ENCODE measurements around the gene IGF2. TPM values are rescaled to one million over a fixed set of nuclear protein-coding genes. Genes with fewer than 3 reads are reported as not detected.

The IGF2 gene
- polyA plus RNA-seq (2012; ENCODE audit: insufficient read length, low read depth): 4,140 TPM

GRCh38 chr11:2139123-2139521 is at the start of gene IGF2:
Gene IGF2, minus strand, starts transcription at chr11:2139389. Its CDS starts 3,866 bp downstream, at chr11:2135523.
- TF ChIP-seq, protein P1, sequence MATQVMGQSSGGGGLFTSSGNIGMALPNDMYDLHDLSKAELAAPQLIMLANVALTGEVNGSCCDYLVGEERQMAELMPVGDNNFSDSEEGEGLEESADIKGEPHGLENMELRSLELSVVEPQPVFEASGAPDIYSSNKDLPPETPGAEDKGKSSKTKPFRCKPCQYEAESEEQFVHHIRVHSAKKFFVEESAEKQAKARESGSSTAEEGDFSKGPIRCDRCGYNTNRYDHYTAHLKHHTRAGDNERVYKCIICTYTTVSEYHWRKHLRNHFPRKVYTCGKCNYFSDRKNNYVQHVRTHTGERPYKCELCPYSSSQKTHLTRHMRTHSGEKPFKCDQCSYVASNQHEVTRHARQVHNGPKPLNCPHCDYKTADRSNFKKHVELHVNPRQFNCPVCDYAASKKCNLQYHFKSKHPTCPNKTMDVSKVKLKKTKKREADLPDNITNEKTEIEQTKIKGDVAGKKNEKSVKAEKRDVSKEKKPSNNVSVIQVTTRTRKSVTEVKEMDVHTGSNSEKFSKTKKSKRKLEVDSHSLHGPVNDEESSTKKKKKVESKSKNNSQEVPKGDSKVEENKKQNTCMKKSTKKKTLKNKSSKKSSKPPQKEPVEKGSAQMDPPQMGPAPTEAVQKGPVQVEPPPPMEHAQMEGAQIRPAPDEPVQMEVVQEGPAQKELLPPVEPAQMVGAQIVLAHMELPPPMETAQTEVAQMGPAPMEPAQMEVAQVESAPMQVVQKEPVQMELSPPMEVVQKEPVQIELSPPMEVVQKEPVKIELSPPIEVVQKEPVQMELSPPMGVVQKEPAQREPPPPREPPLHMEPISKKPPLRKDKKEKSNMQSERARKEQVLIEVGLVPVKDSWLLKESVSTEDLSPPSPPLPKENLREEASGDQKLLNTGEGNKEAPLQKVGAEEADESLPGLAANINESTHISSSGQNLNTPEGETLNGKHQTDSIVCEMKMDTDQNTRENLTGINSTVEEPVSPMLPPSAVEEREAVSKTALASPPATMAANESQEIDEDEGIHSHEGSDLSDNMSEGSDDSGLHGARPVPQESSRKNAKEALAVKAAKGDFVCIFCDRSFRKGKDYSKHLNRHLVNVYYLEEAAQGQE (IDR thresholded peaks at IDR 0.05; ENCODE audit: insufficient read depth in 1 of 2, low read depth in 2 of 2, low read length in 2 of 2): 0 out of 4 replicates have a peak, but pooled peaks of 1 of the 2 experiments have one; percentile 13
- no peak; the same call in 1 of the 2 replicates for TF ChIP-seq TAF1 (IDR thresholded peaks at IDR 0.05; ENCODE audit: borderline replicate concordance, insufficient read depth, low read length)
- TF ChIP-seq FOXP2 (optimal IDR thresholded peaks at IDR 0.05; ENCODE audit: borderline replicate concordance, extremely low read depth, extremely low read length, insufficient read depth): no peak
- no peak for TF ChIP-seq SIN3A (IDR thresholded peaks at IDR 0.05; ENCODE audit: borderline replicate concordance, insufficient read depth, low read length)
- peak; percentile 49; the same call in 1 of the 2 replicates for TF ChIP-seq POLR2AphosphoS5 (IDR thresholded peaks at IDR 0.05; ENCODE audit: low read depth, low read length)

DNA sequence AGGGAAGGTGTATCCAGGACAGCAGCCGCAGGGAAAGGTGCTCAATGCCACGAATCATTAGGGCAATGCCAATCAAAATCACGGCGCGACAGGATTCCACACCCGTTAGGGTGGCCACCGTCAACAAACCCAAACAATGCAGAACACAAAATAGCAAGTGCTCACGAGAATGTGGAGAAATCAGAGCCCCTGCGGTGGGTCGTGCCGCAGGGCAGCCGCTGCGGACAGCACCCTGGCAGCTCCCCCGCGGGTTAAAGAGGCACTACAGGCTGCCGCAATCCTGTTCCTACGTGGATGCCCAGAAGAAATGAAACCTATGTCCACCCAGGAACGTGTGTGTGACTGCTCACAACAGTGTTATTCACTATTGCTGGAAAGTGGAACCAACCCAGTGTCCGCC is 49.6 kb upstream of the IGF2 start:
- TF ChIP-seq TAF1 (IDR thresholded peaks at IDR 0.05; ENCODE audit: borderline replicate concordance, insufficient read depth, low read length): no peak

GRCh38 chr11:2187280-2187707 is 48.1 kb upstream of the IGF2 start:
- TF ChIP-seq FOXP2 (optimal IDR thresholded peaks at IDR 0.05; ENCODE audit: borderline replicate concordance, extremely low read depth, extremely low read length, insufficient read depth) (no peak), SIN3A (IDR thresholded peaks at IDR 0.05; ENCODE audit: borderline replicate concordance, insufficient read depth, low read length) (no peak), POLR2AphosphoS5 (IDR thresholded peaks at IDR 0.05; ENCODE audit: low read depth, low read length) (no peak), TAF1 (IDR thresholded peaks at IDR 0.05; ENCODE audit: borderline replicate concordance, insufficient read depth, low read length) (no peak)
- TF ChIP-seq, protein P1 (IDR thresholded peaks at IDR 0.05; ENCODE audit: insufficient read depth in 1 of 2, low read depth in 2 of 2, low read length in 2 of 2): no peak

- TF ChIP-seq TAF1 (IDR thresholded peaks at IDR 0.05; ENCODE audit: borderline replicate concordance, insufficient read depth, low read length): no peak
- TF ChIP-seq POLR2AphosphoS5 (IDR thresholded peaks at IDR 0.05; ENCODE audit: low read depth, low read length): no peak
- TF ChIP-seq SIN3A (IDR thresholded peaks at IDR 0.05; ENCODE audit: borderline replicate concordance, insufficient read depth, low read length): no peak
- TF ChIP-seq, protein P1 (IDR thresholded peaks at IDR 0.05; ENCODE audit: insufficient read depth in 1 of 2, low read depth in 2 of 2, low read length in 2 of 2): no peak
- no peak for TF ChIP-seq FOXP2 (optimal IDR thresholded peaks at IDR 0.05; ENCODE audit: borderline replicate concordance, extremely low read depth, extremely low read length, insufficient read depth)
These were observed 47.6 kb upstream of the IGF2 start for GRCh38 chr11:2186669-2187279.

GRCh38 chr11:2185324-2186085 is 46.3 kb upstream of the IGF2 start:
- no peak for TF ChIP-seq POLR2AphosphoS5 (IDR thresholded peaks at IDR 0.05; ENCODE audit: low read depth, low read length)
- TF ChIP-seq SIN3A (IDR thresholded peaks at IDR 0.05; ENCODE audit: borderline replicate concordance, insufficient read depth, low read length): no peak
- TF ChIP-seq FOXP2 (optimal IDR thresholded peaks at IDR 0.05; ENCODE audit: borderline replicate concordance, extremely low read depth, extremely low read length, insufficient read depth): no peak
- TF ChIP-seq, protein P1 (IDR thresholded peaks at IDR 0.05; ENCODE audit: insufficient read depth in 1 of 2, low read depth in 2 of 2, low read length in 2 of 2): no peak
